Neural crest cell (in vitro differentiated cells): ENCODE results near the gene GPR35. TPM values are rescaled to one million over a fixed set of nuclear protein-coding genes. Genes with fewer than 3 reads are reported as not detected.

Experiments used
- DNase-seq: peaks from one replicate; pipeline ENCODE4 v3.0.0; 2021; ENCODE audit warnings: low read depth, mixed read lengths, low spot score
- H3K27ac Mint-ChIP-seq: one replicate; pipeline ENCODE4 v1.8.0; 2021; ENCODE audit warnings: mild to moderate bottlenecking, mixed read lengths; ENCODE audit not compliant: unreplicated experiment
- H3K27me3 Mint-ChIP-seq: 2 replicates; pipeline ENCODE4 v1.8.0; 2021; ENCODE audit warnings: low read depth, mild to moderate bottlenecking, mixed read lengths
- H3K36me3 Mint-ChIP-seq: 2 replicates; pipeline ENCODE4 v1.8.0; 2021; ENCODE audit warnings: low read depth, mild to moderate bottlenecking, mixed read lengths
- H3K4me1 Mint-ChIP-seq: 2 replicates; pipeline ENCODE4 v1.8.0; 2021; ENCODE audit warnings: mixed read lengths
- H3K4me3 Mint-ChIP-seq: one replicate; pipeline ENCODE4 v1.8.0; 2021; ENCODE audit warnings: mild to moderate bottlenecking, mixed read lengths
- H3K9me3 Mint-ChIP-seq: 2 replicates; pipeline ENCODE4 v1.8.0; 2021; ENCODE audit warnings: mixed read lengths
- total RNA-seq: library from RNA; stranded (reverse); gene quantifications from 2 replicates; pipeline ENCODE4 v1.2.1, GENCODE V29; 2021
- TF ChIP-seq, protein P1 (sequence below): fragments of 200-600 bp; sonication (generic); conservative IDR thresholded peaks from 2 replicates; pipeline ENCODE4 v1.5.0; 2021; ENCODE audit warnings: antibody characterized with exemption, mild to moderate bottlenecking

GPR35 gene
- total RNA-seq, 1 donor from 2014 or later, result 1.7 TPM

DNA sequence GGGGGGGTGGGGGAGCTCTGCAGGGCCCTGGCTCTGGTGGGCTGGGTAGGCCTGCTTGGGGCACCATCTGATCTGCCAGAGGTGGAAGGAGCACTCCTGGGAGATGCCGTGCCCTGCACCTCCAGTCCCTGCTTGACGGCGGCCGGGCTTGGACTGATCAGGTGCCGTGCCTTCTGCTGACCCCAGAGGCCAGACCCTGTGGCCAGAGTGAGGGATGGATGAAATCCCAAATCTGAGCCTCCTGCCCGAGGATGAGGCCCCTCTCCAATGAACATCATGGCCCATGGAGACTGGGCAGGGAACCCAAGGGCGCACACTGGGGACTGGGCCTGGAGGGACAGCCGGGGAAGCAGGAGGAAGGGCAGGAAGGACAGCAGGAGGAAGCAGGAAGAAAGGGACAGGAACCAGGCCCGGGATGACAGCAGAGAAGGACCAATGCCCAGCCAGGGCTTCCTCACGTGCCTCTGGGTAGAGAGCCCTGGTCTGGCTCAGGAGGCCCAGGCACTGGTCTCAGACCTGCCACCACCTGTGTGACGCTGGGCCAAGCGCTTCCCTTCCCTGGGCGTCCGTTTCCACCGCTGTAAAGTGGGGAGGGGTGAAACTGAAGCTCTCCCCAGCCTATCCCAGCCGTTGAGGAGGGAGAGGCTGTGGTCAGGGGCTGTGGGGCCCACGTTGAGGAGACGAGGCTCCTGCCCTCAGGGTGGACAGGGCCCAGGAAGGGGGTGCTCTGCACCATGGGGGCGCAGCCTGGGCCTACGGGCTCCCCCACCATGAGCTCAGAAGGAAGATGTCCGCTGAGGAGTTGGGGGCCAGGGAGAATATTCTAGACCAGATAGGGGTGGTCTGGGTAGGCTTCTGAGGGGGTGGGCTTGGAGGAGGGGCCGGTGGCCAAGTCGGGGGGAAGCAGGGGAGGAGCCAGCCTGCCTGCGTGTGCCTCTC lies 1.0 kb upstream of the GPR35 start:
- Mint-ChIP-seq H3K27ac (no peak overlapping the region), H3K4me1 (no peaks in the 10 kb centered on the region), H3K27me3 (no peaks in the 10 kb centered on the region), H3K36me3 (no peaks in the 10 kb centered on the region), H3K9me3 (no peaks in the 10 kb centered on the region), H3K4me3 (no peak overlapping the region)
- TF ChIP-seq, protein P1, sequence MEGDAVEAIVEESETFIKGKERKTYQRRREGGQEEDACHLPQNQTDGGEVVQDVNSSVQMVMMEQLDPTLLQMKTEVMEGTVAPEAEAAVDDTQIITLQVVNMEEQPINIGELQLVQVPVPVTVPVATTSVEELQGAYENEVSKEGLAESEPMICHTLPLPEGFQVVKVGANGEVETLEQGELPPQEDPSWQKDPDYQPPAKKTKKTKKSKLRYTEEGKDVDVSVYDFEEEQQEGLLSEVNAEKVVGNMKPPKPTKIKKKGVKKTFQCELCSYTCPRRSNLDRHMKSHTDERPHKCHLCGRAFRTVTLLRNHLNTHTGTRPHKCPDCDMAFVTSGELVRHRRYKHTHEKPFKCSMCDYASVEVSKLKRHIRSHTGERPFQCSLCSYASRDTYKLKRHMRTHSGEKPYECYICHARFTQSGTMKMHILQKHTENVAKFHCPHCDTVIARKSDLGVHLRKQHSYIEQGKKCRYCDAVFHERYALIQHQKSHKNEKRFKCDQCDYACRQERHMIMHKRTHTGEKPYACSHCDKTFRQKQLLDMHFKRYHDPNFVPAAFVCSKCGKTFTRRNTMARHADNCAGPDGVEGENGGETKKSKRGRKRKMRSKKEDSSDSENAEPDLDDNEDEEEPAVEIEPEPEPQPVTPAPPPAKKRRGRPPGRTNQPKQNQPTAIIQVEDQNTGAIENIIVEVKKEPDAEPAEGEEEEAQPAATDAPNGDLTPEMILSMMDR, result no peak
- no peak for DNase-seq

DNA sequence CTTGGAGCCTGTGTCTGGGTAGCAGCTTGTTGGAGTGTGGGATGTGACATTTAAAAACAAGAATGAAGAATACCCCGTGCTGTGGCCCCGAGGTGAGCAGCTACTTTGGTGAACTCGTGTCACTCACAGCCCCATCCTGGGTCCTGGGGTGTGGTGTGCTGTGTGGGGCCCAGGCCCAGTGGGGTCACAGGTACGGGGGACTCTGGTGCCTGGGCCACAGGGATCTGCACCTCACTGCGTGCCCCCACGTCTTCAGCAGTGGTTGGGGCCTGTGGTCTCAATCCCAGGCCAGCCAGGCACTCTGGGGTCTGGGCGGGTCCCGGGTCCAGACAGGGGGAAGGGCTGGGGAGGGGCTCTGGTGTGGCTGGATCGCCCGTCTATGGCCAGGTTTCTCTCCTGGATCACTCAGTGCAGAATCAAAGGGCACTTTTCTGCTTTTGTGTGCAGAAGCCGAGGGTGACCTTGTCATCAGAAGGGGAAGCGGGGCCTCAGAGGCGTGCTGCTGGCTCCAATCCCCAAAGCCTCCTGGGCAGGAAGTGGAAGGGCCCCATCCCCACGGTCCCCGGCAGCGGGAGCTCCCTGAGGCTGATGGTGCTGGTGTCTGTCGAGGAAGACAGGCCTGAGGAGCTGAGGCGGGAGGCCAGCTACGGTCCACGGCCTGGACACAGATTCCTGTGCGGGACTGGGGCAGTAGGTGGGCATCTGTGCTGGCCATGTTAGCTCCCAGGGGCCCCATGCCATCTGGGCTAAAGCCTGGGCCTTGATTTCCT lies 1.4 kb downstream of the GPR35 start:
- Mint-ChIP-seq H3K36me3 (no peaks in the 10 kb centered on the region), H3K4me1 (no peaks in the 10 kb centered on the region), H3K9me3 (no peaks in the 10 kb centered on the region), H3K27ac (peak overlapping the region; percentile 43), H3K27me3 (no peaks in the 10 kb centered on the region), H3K4me3 (no peak overlapping the region)
- no peak for DNase-seq
- TF ChIP-seq, protein P1, result no peak

DNA sequence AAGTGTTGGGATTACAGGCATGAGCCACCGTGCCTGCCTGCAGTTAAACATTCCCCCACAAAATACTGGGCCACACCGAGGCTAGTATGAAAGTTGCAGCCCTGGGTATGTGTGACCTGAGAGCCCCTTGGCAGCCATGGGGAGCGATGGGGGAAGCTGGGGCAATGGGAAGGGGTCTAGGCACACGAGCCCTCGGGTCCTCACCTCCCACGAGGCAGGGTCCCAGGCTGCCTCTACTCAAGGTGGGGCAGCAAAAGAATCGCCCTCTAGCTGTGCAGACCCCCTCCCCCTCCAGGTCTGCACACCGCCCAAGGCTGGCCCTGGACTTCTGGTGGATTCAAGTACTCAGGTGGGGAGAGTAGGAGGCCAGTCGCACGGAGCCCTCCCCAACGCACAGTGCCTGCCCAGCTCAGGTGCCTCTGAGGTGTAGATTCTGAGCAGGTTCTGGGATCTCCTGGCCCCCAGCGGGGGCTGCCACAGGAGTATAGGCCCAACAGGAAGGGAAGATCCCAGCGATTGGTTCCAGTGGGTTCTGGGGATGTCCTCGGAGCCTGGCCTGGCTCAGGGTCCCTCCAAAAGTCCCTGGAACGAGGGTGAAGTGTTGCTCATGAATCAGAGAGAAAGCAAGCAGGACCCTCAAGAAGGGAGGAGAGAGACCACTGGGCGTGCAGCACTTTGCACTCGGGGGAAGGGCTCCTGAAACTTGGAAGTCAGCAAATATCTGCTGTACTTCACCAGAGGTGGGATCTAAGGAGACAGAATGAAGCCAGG lies 2.6 kb downstream of the GPR35 start:
- H3K4me1 Mint-ChIP-seq, result no peaks in the 10 kb centered on the region

DNA sequence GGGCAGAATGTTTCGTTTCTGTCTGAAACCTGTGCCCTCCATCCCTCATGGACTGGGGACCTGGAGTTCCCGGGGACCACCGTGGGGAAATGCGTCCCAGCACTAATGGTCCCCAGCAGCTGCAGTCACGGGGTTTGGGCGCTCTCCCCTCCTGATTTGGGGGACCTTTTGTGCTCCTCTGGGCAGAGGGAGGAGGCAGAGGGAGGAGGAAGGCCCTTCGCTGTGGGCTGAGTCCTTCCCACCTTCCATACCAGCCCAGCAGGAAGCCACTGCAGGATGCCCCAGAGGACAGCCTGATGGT lies 3.2 kb downstream of the GPR35 start:
- TF ChIP-seq, protein P1, result no peak
- no peaks in the 10 kb centered on the region for H3K4me1 Mint-ChIP-seq
- peaks cover 7% of the 10 kb centered on the region for H3K9me3 Mint-ChIP-seq
- DNase-seq, result no peak
- H3K4me3 Mint-ChIP-seq, result no peak overlapping the region
- H3K27me3 Mint-ChIP-seq, result no peaks in the 10 kb centered on the region
- no peaks in the 10 kb centered on the region for H3K36me3 Mint-ChIP-seq
- no peak overlapping the region for H3K27ac Mint-ChIP-seq

More for the DNA sequence above, 2.6 kb downstream of the GPR35 start:
- Mint-ChIP-seq H3K4me3 (no peak overlapping the region), H3K27me3 (no peaks in the 10 kb centered on the region), H3K9me3 (peaks cover 2% of the 10 kb centered on the region), H3K36me3 (no peaks in the 10 kb centered on the region), H3K27ac (no peak overlapping the region)
- no peak for DNase-seq
- TF ChIP-seq, protein P1, result no peak
